Activated CD8-positive, alpha-beta T cell treated with anti-CD3 and anti-CD28 coated beads for 36 hours (primary cell): ENCODE measurements around the gene ADAMTS2. TPM values are rescaled to one million over a fixed set of nuclear protein-coding genes. Genes with fewer than 3 reads are reported as not detected.

ENCODE experiments used
- ATAC-seq: fragments of 200-7000 bp; cut with Tn5 transposase; one replicate; pipeline ENCODE4 v1.10.0; 2021; ENCODE audit warnings: mild to moderate bottlenecking, moderate library complexity
- CTCF ChIA-PET: fragments of 350-600 bp; sonication (Branson Sonifier 250); formaldehyde crosslinking; loops from one replicate; lab custom pipeline; 2021; ENCODE audit warnings: antibody characterized with exemption; lab: Charles Lee
- POLR2A ChIA-PET: fragments of 350-600 bp; sonication (Branson Sonifier 250); formaldehyde crosslinking; loops from one replicate; lab custom pipeline; 2021; ENCODE audit warnings: antibody characterized with exemption; lab: Charles Lee
- DNase-seq: peaks from one replicate; pipeline ENCODE4 v3.0.0-alpha.2; 2020
- H3K27ac Mint-ChIP-seq: one replicate; pipeline ENCODE4 v1.8.0; 2021; ENCODE audit warnings: mild to moderate bottlenecking, mixed read lengths
- H3K27me3 Mint-ChIP-seq: one replicate; pipeline ENCODE4 v1.8.0; 2021; ENCODE audit warnings: mixed read lengths
- H3K36me3 Mint-ChIP-seq: one replicate; pipeline ENCODE4 v1.8.0; 2021; ENCODE audit warnings: low read depth, mixed read lengths
- H3K4me1 Mint-ChIP-seq: one replicate; pipeline ENCODE4 v1.8.0; 2021; ENCODE audit warnings: low read depth, mixed read lengths
- H3K4me3 Mint-ChIP-seq: one replicate; pipeline ENCODE4 v1.8.0; 2021; ENCODE audit warnings: mild to moderate bottlenecking, moderate library complexity, mixed read lengths
- H3K9me3 Mint-ChIP-seq: one replicate; pipeline ENCODE4 v1.8.0; 2021; ENCODE audit warnings: mixed read lengths
- CTCF ChIP-seq: fragments of 200-600 bp; IDR thresholded peaks from one replicate; pipeline ENCODE4 v1.8.0; 2022; ENCODE audit warnings: antibody characterized with exemption, mild to moderate bottlenecking
- intact Hi-C: fragments of 100-400 bp; cut with micrococcal nuclease; formaldehyde crosslinking; loops from one replicate; pipeline ENCODE4 v1.10.0; 2022
- total RNA-seq, 2 experiments: library from RNA; stranded (reverse); gene quantifications; one replicate each; pipeline ENCODE4 v1.2.3, GENCODE V29; 2021

Gene ADAMTS2
- total RNA-seq, 2 experiments from 2014 or later: not detected

GRCh38 chr5:179220716-179221115 is 124.5 kb downstream of the ADAMTS2 start:
- Mint-ChIP-seq H3K36me3 (no peaks in the 10 kb centered on the region), H3K4me1 (no peaks in the 10 kb centered on the region), H3K9me3 (peaks cover 10% of the 10 kb centered on the region), H3K27me3 (peaks cover 1% of the 10 kb centered on the region), H3K4me3 (no peak overlapping the region), H3K27ac (no peak overlapping the region)
- intact Hi-C loops: no loop called here
- no peak for TF ChIP-seq CTCF
- ATAC-seq (no peak), DNase-seq (no peak)
- ChIA-PET POLR2A (no interaction called here), CTCF (no interaction called here)

- intact Hi-C loops: no loop called here
- Mint-ChIP-seq H3K27ac (no peak overlapping the region), H3K4me3 (no peak overlapping the region)
These were observed 125.3 kb downstream of the ADAMTS2 start for GRCh38 chr5:179219661-179220620.

GRCh38 chr5:179218943-179219330 is 126.3 kb downstream of the ADAMTS2 start:
- no peak overlapping the region for H3K4me3 Mint-ChIP-seq
- peaks cover 1% of the 10 kb centered on the region for H3K27me3 Mint-ChIP-seq
- ChIA-PET CTCF (interaction anchor here (0.6 kb wide), 1 partner anchor 8 kb away, joined by 3 read pairs; no protein-coding TSS in a partner anchor), POLR2A (interaction anchor here (0.6 kb wide), 1 partner anchor 636 kb away, joined by 3 read pairs; no protein-coding TSS in a partner anchor)
- no peak overlapping the region for H3K27ac Mint-ChIP-seq
- H3K4me1 Mint-ChIP-seq: no peaks in the 10 kb centered on the region
- no peak for ATAC-seq
- DNase-seq: no peak
- H3K36me3 Mint-ChIP-seq: no peaks in the 10 kb centered on the region
- peaks cover 4% of the 10 kb centered on the region for H3K9me3 Mint-ChIP-seq
- no peak for TF ChIP-seq CTCF
- intact Hi-C loops: no loop called here

More at GRCh38 chr5:179219661-179220620, 125.3 kb downstream of the ADAMTS2 start:
- Mint-ChIP-seq H3K4me1 (no peaks in the 10 kb centered on the region), H3K36me3 (no peaks in the 10 kb centered on the region), H3K9me3 (peaks cover 9% of the 10 kb centered on the region), H3K27me3 (peaks cover 1% of the 10 kb centered on the region)
- no peak for TF ChIP-seq CTCF
- ChIA-PET CTCF (no interaction called here), POLR2A (no interaction called here)
- DNase-seq (no peak), ATAC-seq (no peak)

- POLR2A ChIA-PET: interaction anchor here (0.6 kb wide), 1 partner anchor 637 kb away, joined by 3 read pairs; no protein-coding TSS in a partner anchor
- no peak for TF ChIP-seq CTCF
These were observed 127.0 kb downstream of the ADAMTS2 start for GRCh38 chr5:179217956-179218942.

More at GRCh38 chr5:179217956-179218942, 127.0 kb downstream of the ADAMTS2 start:
- H3K4me1 Mint-ChIP-seq: no peaks in the 10 kb centered on the region
- DNase-seq (no peak), ATAC-seq (no peak)
- H3K27ac Mint-ChIP-seq: no peak overlapping the region
- peaks cover 1% of the 10 kb centered on the region for H3K27me3 Mint-ChIP-seq
- peaks cover under 1% of the 10 kb centered on the region for H3K9me3 Mint-ChIP-seq
- H3K36me3 Mint-ChIP-seq: no peaks in the 10 kb centered on the region
- no peak overlapping the region for H3K4me3 Mint-ChIP-seq
- intact Hi-C loops: no loop called here
- CTCF ChIA-PET: interaction anchor here (0.6 kb wide), 1 partner anchor 8 kb away, joined by 3 read pairs; no protein-coding TSS in a partner anchor
